ENCODE results near the gene OCLN.
"Not testable (repeated sequence)": the region's sequence is repeated elsewhere in the genome, so short reads cannot be mapped to it uniquely, and the experiment has no call there.

Gene OCLN

GRCh38 chr5:69516769-69517168, 24.2 kb downstream of the OCLN start:
- Histone ChIP-seq H3K9me3 (ENCODE audit: control insufficient read depth, low read length) (no peaks in the 10 kb centered on the region), H3K36me3 (ENCODE audit: control insufficient read depth, insufficient read depth, low read length) (no peaks in the 10 kb centered on the region), H3K4me1 (ENCODE audit: control insufficient read depth, insufficient read depth, low read length) (peaks cover 67% of the 10 kb centered on the region), H3K27me3 (ENCODE audit: control insufficient read depth, insufficient read depth, low read length) (no peaks in the 10 kb centered on the region), H3K9ac (ENCODE audit: low read length) (peak overlapping the region; percentile 77), H3K4me3 (ENCODE audit: low read length) (no peak overlapping the region)

- peak overlapping the region; percentile 77 for H3K9ac ChIP-seq (ENCODE audit: low read length)
- H3K4me3 ChIP-seq (ENCODE audit: low read length) = no peak overlapping the region
- no peaks in the 10 kb centered on the region for H3K36me3 ChIP-seq (ENCODE audit: control insufficient read depth, insufficient read depth, low read length)
- peaks cover 60% of the 10 kb centered on the region for H3K4me1 ChIP-seq (ENCODE audit: control insufficient read depth, insufficient read depth, low read length)
- no peaks in the 10 kb centered on the region for H3K9me3 ChIP-seq (ENCODE audit: control insufficient read depth, low read length)
- H3K27me3 ChIP-seq (ENCODE audit: control insufficient read depth, insufficient read depth, low read length) = no peaks in the 10 kb centered on the region
Measured at GRCh38 chr5:69517763-69518212, 25.2 kb downstream of the OCLN start.

GRCh38 chr5:69519285-69519684, 26.7 kb downstream of the OCLN start:
- Histone ChIP-seq H3K9me3 (ENCODE audit: control insufficient read depth, low read length) (no peaks in the 10 kb centered on the region), H3K27me3 (ENCODE audit: control insufficient read depth, insufficient read depth, low read length) (no peaks in the 10 kb centered on the region), H3K9ac (ENCODE audit: low read length) (peak overlapping the region; percentile 77), H3K4me3 (ENCODE audit: low read length) (no peak overlapping the region), H3K36me3 (ENCODE audit: control insufficient read depth, insufficient read depth, low read length) (no peaks in the 10 kb centered on the region), H3K4me1 (ENCODE audit: control insufficient read depth, insufficient read depth, low read length) (peaks cover 45% of the 10 kb centered on the region)

GRCh38 chr5:69522035-69522434, 29.4 kb downstream of the OCLN start:
- Histone ChIP-seq H3K36me3 (ENCODE audit: control insufficient read depth, insufficient read depth, low read length) (no peaks in the 10 kb centered on the region), H3K9me3 (ENCODE audit: control insufficient read depth, low read length) (no peaks in the 10 kb centered on the region), H3K9ac (ENCODE audit: low read length) (no peak overlapping the region), H3K4me3 (ENCODE audit: low read length) (no peak overlapping the region), H3K27me3 (ENCODE audit: control insufficient read depth, insufficient read depth, low read length) (no peaks in the 10 kb centered on the region), H3K4me1 (ENCODE audit: control insufficient read depth, insufficient read depth, low read length) (peaks cover 35% of the 10 kb centered on the region)

GRCh38 chr5:69525490-69525889, 32.9 kb downstream of the OCLN start:
- Histone ChIP-seq H3K36me3 (ENCODE audit: control insufficient read depth, insufficient read depth, low read length) (no peaks in the 10 kb centered on the region), H3K27me3 (ENCODE audit: control insufficient read depth, insufficient read depth, low read length) (no peaks in the 10 kb centered on the region), H3K9me3 (ENCODE audit: control insufficient read depth, low read length) (no peaks in the 10 kb centered on the region), H3K4me3 (ENCODE audit: low read length) (no peak overlapping the region), H3K4me1 (ENCODE audit: control insufficient read depth, insufficient read depth, low read length) (peaks cover 25% of the 10 kb centered on the region), H3K9ac (ENCODE audit: low read length) (no peak overlapping the region)

- no peak overlapping the region for H3K9ac ChIP-seq (ENCODE audit: low read length)
- no peaks in the 10 kb centered on the region for H3K36me3 ChIP-seq (ENCODE audit: control insufficient read depth, insufficient read depth, low read length)
- H3K27me3 ChIP-seq (ENCODE audit: control insufficient read depth, insufficient read depth, low read length) = no peaks in the 10 kb centered on the region
- no peak overlapping the region for H3K4me3 ChIP-seq (ENCODE audit: low read length)
- no peaks in the 10 kb centered on the region for H3K9me3 ChIP-seq (ENCODE audit: control insufficient read depth, low read length)
- H3K4me1 ChIP-seq (ENCODE audit: control insufficient read depth, insufficient read depth, low read length) = peaks cover 27% of the 10 kb centered on the region
Measured at GRCh38 chr5:69526660-69527059, 34.1 kb downstream of the OCLN start.

GRCh38 chr5:69527128-69527770, 34.7 kb downstream of the OCLN start:
- Histone ChIP-seq H3K36me3 (ENCODE audit: control insufficient read depth, insufficient read depth, low read length) (no peaks in the 10 kb centered on the region), H3K4me3 (ENCODE audit: low read length) (no peak overlapping the region), H3K9ac (ENCODE audit: low read length) (no peak overlapping the region)

GRCh38 chr5:69528035-69528434, 35.4 kb downstream of the OCLN start:
- Histone ChIP-seq H3K4me3 (ENCODE audit: low read length) (no peak overlapping the region), H3K36me3 (ENCODE audit: control insufficient read depth, insufficient read depth, low read length) (no peaks in the 10 kb centered on the region), H3K4me1 (ENCODE audit: control insufficient read depth, insufficient read depth, low read length) (peaks cover 29% of the 10 kb centered on the region), H3K9ac (ENCODE audit: low read length) (no peak overlapping the region), H3K9me3 (ENCODE audit: control insufficient read depth, low read length) (no peaks in the 10 kb centered on the region), H3K27me3 (ENCODE audit: control insufficient read depth, insufficient read depth, low read length) (no peaks in the 10 kb centered on the region)

More at GRCh38 chr5:69527128-69527770, 34.7 kb downstream of the OCLN start:
- Histone ChIP-seq H3K27me3 (ENCODE audit: control insufficient read depth, insufficient read depth, low read length) (no peaks in the 10 kb centered on the region), H3K4me1 (ENCODE audit: control insufficient read depth, insufficient read depth, low read length) (peaks cover 29% of the 10 kb centered on the region), H3K9me3 (ENCODE audit: control insufficient read depth, low read length) (no peaks in the 10 kb centered on the region)

GRCh38 chr5:69528609-69529008, 36.0 kb downstream of the OCLN start:
- Histone ChIP-seq H3K36me3 (ENCODE audit: control insufficient read depth, insufficient read depth, low read length) (no peaks in the 10 kb centered on the region), H3K27me3 (ENCODE audit: control insufficient read depth, insufficient read depth, low read length) (no peaks in the 10 kb centered on the region), H3K4me1 (ENCODE audit: control insufficient read depth, insufficient read depth, low read length) (peaks cover 35% of the 10 kb centered on the region), H3K9me3 (ENCODE audit: control insufficient read depth, low read length) (no peaks in the 10 kb centered on the region), H3K9ac (ENCODE audit: low read length) (no peak overlapping the region), H3K4me3 (ENCODE audit: low read length) (no peak overlapping the region)

- H3K27me3 ChIP-seq (ENCODE audit: control insufficient read depth, insufficient read depth, low read length) = no peaks in the 10 kb centered on the region
- H3K9me3 ChIP-seq (ENCODE audit: control insufficient read depth, low read length) = no peaks in the 10 kb centered on the region
- no peak overlapping the region for H3K4me3 ChIP-seq (ENCODE audit: low read length)
- no peaks in the 10 kb centered on the region for H3K36me3 ChIP-seq (ENCODE audit: control insufficient read depth, insufficient read depth, low read length)
- H3K9ac ChIP-seq (ENCODE audit: low read length) = peak overlapping the region; percentile 33
- peaks cover 35% of the 10 kb centered on the region for H3K4me1 ChIP-seq (ENCODE audit: control insufficient read depth, insufficient read depth, low read length)
Measured at GRCh38 chr5:69530561-69531405, 38.2 kb downstream of the OCLN start.

- peaks cover 35% of the 10 kb centered on the region for H3K4me1 ChIP-seq (ENCODE audit: control insufficient read depth, insufficient read depth, low read length)
- H3K9me3 ChIP-seq (ENCODE audit: control insufficient read depth, low read length) = no peaks in the 10 kb centered on the region
- H3K4me3 ChIP-seq (ENCODE audit: low read length) = no peak overlapping the region
- no peaks in the 10 kb centered on the region for H3K27me3 ChIP-seq (ENCODE audit: control insufficient read depth, insufficient read depth, low read length)
- H3K36me3 ChIP-seq (ENCODE audit: control insufficient read depth, insufficient read depth, low read length) = no peaks in the 10 kb centered on the region
- H3K9ac ChIP-seq (ENCODE audit: low read length) = no peak overlapping the region
Measured at GRCh38 chr5:69531406-69531801, 38.8 kb downstream of the OCLN start.

GRCh38 chr5:69537911-69538310, 45.3 kb downstream of the OCLN start:
- H3K4me1 ChIP-seq (ENCODE audit: control insufficient read depth, insufficient read depth, low read length); H3K9ac ChIP-seq (ENCODE audit: low read length); H3K27me3 ChIP-seq (ENCODE audit: control insufficient read depth, insufficient read depth, low read length); H3K9me3 ChIP-seq (ENCODE audit: control insufficient read depth, low read length); H3K4me3 ChIP-seq (ENCODE audit: low read length); H3K36me3 ChIP-seq (ENCODE audit: control insufficient read depth, insufficient read depth, low read length): not testable (repeated sequence)
